T-helper 2 cell treated with Interferon-gamma antibody and Interleukin-4, amounts not matched to agents 5 μg/mL and 100 μg/mL, for 36 hours (primary cell): ENCODE results near the gene CDON.

Experiments
- DNase-seq: peaks from one replicate; pipeline ENCODE4 v3.0.0; 2021; ENCODE audit warnings: low spot score
- H3K27ac Mint-ChIP-seq: one replicate; pipeline ENCODE4 v1.8.0; 2021; ENCODE audit warnings: mild to moderate bottlenecking, mixed read lengths
- H3K27me3 Mint-ChIP-seq: one replicate; pipeline ENCODE4 v1.8.0; 2021; ENCODE audit warnings: low read depth, mixed read lengths
- H3K36me3 Mint-ChIP-seq: one replicate; pipeline ENCODE4 v1.8.0; 2021; ENCODE audit warnings: low read depth, mixed read lengths
- H3K4me1 Mint-ChIP-seq: one replicate; pipeline ENCODE4 v1.8.0; 2021; ENCODE audit warnings: low read depth, mixed read lengths
- H3K4me3 Mint-ChIP-seq: one replicate; pipeline ENCODE4 v1.8.0; 2022; ENCODE audit warnings: mild to moderate bottlenecking, moderate library complexity, mixed read lengths
- H3K9me3 Mint-ChIP-seq: one replicate; pipeline ENCODE4 v1.8.0; 2021; ENCODE audit warnings: mixed read lengths

Gene CDON

GRCh38 chr11:125979511-125979910 lies 83.2 kb downstream of the CDON start:
- no peaks in the 10 kb centered on the region for H3K9me3 Mint-ChIP-seq
- no peak overlapping the region for H3K4me3 Mint-ChIP-seq
- H3K4me1 Mint-ChIP-seq: no peaks in the 10 kb centered on the region
- H3K36me3 Mint-ChIP-seq: no peaks in the 10 kb centered on the region
- H3K27ac Mint-ChIP-seq: no peak overlapping the region
- no peak for DNase-seq
- peaks cover 3% of the 10 kb centered on the region for H3K27me3 Mint-ChIP-seq

- Mint-ChIP-seq H3K27me3 (peaks cover 3% of the 10 kb centered on the region), H3K4me1 (no peaks in the 10 kb centered on the region), H3K36me3 (no peaks in the 10 kb centered on the region), H3K9me3 (no peaks in the 10 kb centered on the region), H3K4me3 (no peak overlapping the region), H3K27ac (no peak overlapping the region)
- no peak for DNase-seq
Observed at GRCh38 chr11:125978778-125979407, 83.8 kb downstream of the CDON start.

GRCh38 chr11:125978181-125978716 lies 84.4 kb downstream of the CDON start:
- Mint-ChIP-seq H3K27ac (no peak overlapping the region), H3K4me3 (no peak overlapping the region), H3K9me3 (no peaks in the 10 kb centered on the region), H3K4me1 (no peaks in the 10 kb centered on the region), H3K27me3 (peaks cover 3% of the 10 kb centered on the region), H3K36me3 (no peaks in the 10 kb centered on the region)
- no peak for DNase-seq

- peaks cover 3% of the 10 kb centered on the region for H3K27me3 Mint-ChIP-seq
- H3K4me3 Mint-ChIP-seq: no peak overlapping the region
- no peak for DNase-seq
- no peak overlapping the region for H3K27ac Mint-ChIP-seq
- H3K9me3 Mint-ChIP-seq: no peaks in the 10 kb centered on the region
- H3K36me3 Mint-ChIP-seq: no peaks in the 10 kb centered on the region
- no peaks in the 10 kb centered on the region for H3K4me1 Mint-ChIP-seq
Observed at GRCh38 chr11:125977333-125977732, 85.3 kb downstream of the CDON start.

GRCh38 chr11:125976156-125976555 lies 86.5 kb downstream of the CDON start:
- no peak overlapping the region for H3K27ac Mint-ChIP-seq
- no peak overlapping the region for H3K4me3 Mint-ChIP-seq
- H3K4me1 Mint-ChIP-seq: no peaks in the 10 kb centered on the region
- no peak for DNase-seq
- peaks cover 3% of the 10 kb centered on the region for H3K27me3 Mint-ChIP-seq
- H3K36me3 Mint-ChIP-seq: no peaks in the 10 kb centered on the region
- H3K9me3 Mint-ChIP-seq: no peaks in the 10 kb centered on the region

- no peak overlapping the region for H3K4me3 Mint-ChIP-seq
- H3K4me1 Mint-ChIP-seq: no peaks in the 10 kb centered on the region
Observed at GRCh38 chr11:125975634-125976033, 87.0 kb downstream of the CDON start.

GRCh38 chr11:125974284-125974683 lies 88.4 kb downstream of the CDON start:
- Mint-ChIP-seq H3K4me1 (no peaks in the 10 kb centered on the region), H3K27me3 (peaks cover 3% of the 10 kb centered on the region), H3K9me3 (no peaks in the 10 kb centered on the region), H3K4me3 (no peak overlapping the region), H3K27ac (no peak overlapping the region), H3K36me3 (no peaks in the 10 kb centered on the region)
- no peak for DNase-seq

More at GRCh38 chr11:125975634-125976033, 87.0 kb downstream of the CDON start:
- no peaks in the 10 kb centered on the region for H3K36me3 Mint-ChIP-seq
- H3K27ac Mint-ChIP-seq: no peak overlapping the region
- no peaks in the 10 kb centered on the region for H3K9me3 Mint-ChIP-seq
- no peak for DNase-seq
- H3K27me3 Mint-ChIP-seq: peaks cover 3% of the 10 kb centered on the region

- Mint-ChIP-seq H3K36me3 (no peaks in the 10 kb centered on the region), H3K27ac (no peak overlapping the region), H3K4me1 (no peaks in the 10 kb centered on the region), H3K9me3 (no peaks in the 10 kb centered on the region), H3K4me3 (no peak overlapping the region), H3K27me3 (peaks cover 7% of the 10 kb centered on the region)
- DNase-seq: no peak
Observed at GRCh38 chr11:125971618-125972017, 91.0 kb downstream of the CDON start.

- DNase-seq: no peak
- no peaks in the 10 kb centered on the region for H3K9me3 Mint-ChIP-seq
- no peak overlapping the region for H3K4me3 Mint-ChIP-seq
- H3K36me3 Mint-ChIP-seq: no peaks in the 10 kb centered on the region
- peaks cover 9% of the 10 kb centered on the region for H3K27me3 Mint-ChIP-seq
- H3K27ac Mint-ChIP-seq: no peak overlapping the region
- no peaks in the 10 kb centered on the region for H3K4me1 Mint-ChIP-seq
Observed at GRCh38 chr11:125968354-125968753, 94.3 kb downstream of the CDON start.

GRCh38 chr11:125967515-125967914 lies 95.2 kb downstream of the CDON start:
- H3K27ac Mint-ChIP-seq: no peak overlapping the region
- no peak for DNase-seq
- no peaks in the 10 kb centered on the region for H3K36me3 Mint-ChIP-seq
- H3K27me3 Mint-ChIP-seq: peaks cover 9% of the 10 kb centered on the region
- no peak overlapping the region for H3K4me3 Mint-ChIP-seq
- peaks cover under 1% of the 10 kb centered on the region for H3K4me1 Mint-ChIP-seq
- peaks cover 6% of the 10 kb centered on the region for H3K9me3 Mint-ChIP-seq

GRCh38 chr11:125960771-125961170 lies 101.9 kb downstream of the CDON start:
- Mint-ChIP-seq H3K4me1 (peaks cover 9% of the 10 kb centered on the region), H3K27ac (no peak overlapping the region), H3K36me3 (no peaks in the 10 kb centered on the region), H3K9me3 (peaks cover 6% of the 10 kb centered on the region), H3K4me3 (no peak overlapping the region), H3K27me3 (no peaks in the 10 kb centered on the region)
- DNase-seq: no peak

- Mint-ChIP-seq H3K27ac (no peak overlapping the region), H3K36me3 (no peaks in the 10 kb centered on the region), H3K27me3 (no peaks in the 10 kb centered on the region), H3K4me1 (peaks cover 9% of the 10 kb centered on the region), H3K4me3 (no peak overlapping the region), H3K9me3 (peaks cover 6% of the 10 kb centered on the region)
- no peak for DNase-seq
Observed at GRCh38 chr11:125959931-125960330, 102.7 kb downstream of the CDON start.

GRCh38 chr11:125959511-125959910 lies 103.2 kb downstream of the CDON start:
- Mint-ChIP-seq H3K4me1 (peaks cover 9% of the 10 kb centered on the region), H3K9me3 (peaks cover 6% of the 10 kb centered on the region), H3K27ac (no peak overlapping the region), H3K36me3 (no peaks in the 10 kb centered on the region), H3K27me3 (no peaks in the 10 kb centered on the region), H3K4me3 (no peak overlapping the region)
- DNase-seq: no peak

GRCh38 chr11:125958872-125959400 lies 103.7 kb downstream of the CDON start:
- H3K27ac Mint-ChIP-seq: no peak overlapping the region
- peaks cover 9% of the 10 kb centered on the region for H3K4me1 Mint-ChIP-seq
- H3K9me3 Mint-ChIP-seq: peaks cover 6% of the 10 kb centered on the region
- H3K36me3 Mint-ChIP-seq: no peaks in the 10 kb centered on the region
- H3K4me3 Mint-ChIP-seq: no peak overlapping the region
- H3K27me3 Mint-ChIP-seq: no peaks in the 10 kb centered on the region
- no peak for DNase-seq
